ENCODE results near the gene MSLN.

DNA sequence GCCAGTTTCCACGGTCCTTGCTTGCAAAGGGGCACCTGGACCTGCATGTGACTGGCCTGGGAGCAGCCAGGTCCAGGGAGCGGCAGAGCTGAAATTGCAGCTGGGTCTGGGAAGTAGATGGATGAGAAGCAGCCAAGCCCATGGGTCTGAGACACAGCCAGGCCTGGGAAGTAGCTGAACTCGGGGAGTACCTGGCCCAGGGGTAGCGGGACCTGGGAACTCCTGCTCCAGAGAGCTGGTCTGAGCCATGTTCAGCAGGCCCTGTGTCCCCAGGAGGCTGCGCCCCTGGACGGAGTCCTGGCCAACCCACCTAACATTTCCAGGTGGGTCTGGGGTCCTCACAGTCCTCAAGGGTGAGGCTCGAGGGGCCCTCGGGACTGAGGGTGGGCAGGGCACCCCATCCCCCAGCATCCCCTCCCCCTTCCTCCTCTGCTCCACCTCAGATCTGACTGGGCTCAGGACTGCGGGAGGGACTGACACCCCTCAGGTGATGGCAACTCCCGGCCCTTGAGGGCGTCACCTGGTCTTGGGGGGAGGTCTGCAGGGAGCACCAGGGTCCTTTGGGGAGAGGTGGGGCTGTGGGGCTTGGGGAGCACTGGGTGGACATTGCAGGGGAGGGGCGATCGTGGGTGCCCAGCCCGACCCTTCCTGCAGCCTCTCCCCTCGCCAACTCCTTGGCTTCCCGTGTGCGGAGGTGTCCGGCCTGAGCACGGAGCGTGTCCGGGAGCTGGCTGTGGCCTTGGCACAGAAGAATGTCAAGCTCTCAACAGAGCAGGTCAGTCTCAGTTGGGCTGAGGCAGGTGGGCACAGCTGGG lies 3.0 kb downstream of the MSLN start:
- TF ChIP-seq, protein P1, sequence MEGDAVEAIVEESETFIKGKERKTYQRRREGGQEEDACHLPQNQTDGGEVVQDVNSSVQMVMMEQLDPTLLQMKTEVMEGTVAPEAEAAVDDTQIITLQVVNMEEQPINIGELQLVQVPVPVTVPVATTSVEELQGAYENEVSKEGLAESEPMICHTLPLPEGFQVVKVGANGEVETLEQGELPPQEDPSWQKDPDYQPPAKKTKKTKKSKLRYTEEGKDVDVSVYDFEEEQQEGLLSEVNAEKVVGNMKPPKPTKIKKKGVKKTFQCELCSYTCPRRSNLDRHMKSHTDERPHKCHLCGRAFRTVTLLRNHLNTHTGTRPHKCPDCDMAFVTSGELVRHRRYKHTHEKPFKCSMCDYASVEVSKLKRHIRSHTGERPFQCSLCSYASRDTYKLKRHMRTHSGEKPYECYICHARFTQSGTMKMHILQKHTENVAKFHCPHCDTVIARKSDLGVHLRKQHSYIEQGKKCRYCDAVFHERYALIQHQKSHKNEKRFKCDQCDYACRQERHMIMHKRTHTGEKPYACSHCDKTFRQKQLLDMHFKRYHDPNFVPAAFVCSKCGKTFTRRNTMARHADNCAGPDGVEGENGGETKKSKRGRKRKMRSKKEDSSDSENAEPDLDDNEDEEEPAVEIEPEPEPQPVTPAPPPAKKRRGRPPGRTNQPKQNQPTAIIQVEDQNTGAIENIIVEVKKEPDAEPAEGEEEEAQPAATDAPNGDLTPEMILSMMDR (IDR thresholded peaks at IDR 0.05), result no peak
- TF ChIP-seq POLR2A (IDR thresholded peaks at IDR 0.05; ENCODE audit: low read depth), result no peak
- no peak for TF ChIP-seq EP300 (IDR thresholded peaks at IDR 0.05)

All from esophagus muscularis mucosa (tissue), 4 donors.